GM21526 (cell line): Measurements from ENCODE around the gene IFNL2.
"Not testable (repeated sequence)": the region's sequence is repeated elsewhere in the genome, so short reads cannot be mapped to it uniquely, and the experiment has no call there.

ENCODE experiments used
- ATAC-seq: cut with Tn5 transposase; IDR thresholded peaks from one replicate; pipeline ENCODE4 v1.9.1; 2021; ENCODE audit warnings: moderate library complexity; ENCODE audit not compliant: unreplicated experiment, low FRiP score

IFNL2 gene

GRCh38 chr19:39268085-39268484 is at the start of gene IFNL2:
TSS of gene IFNL2 (plus strand) at chr19:39268396. CDS start at chr19:39268569, 173 bp downstream.
- ATAC-seq: not testable (repeated sequence)

- not testable (repeated sequence) for ATAC-seq
Measured at GRCh38 chr19:39219108-39219507, 49.1 kb upstream of the IFNL2 start.

- no peak for ATAC-seq
Measured at GRCh38 chr19:39223703-39224279, 44.4 kb upstream of the IFNL2 start.

- ATAC-seq: no peak
Measured at GRCh38 chr19:39224910-39225309, 43.3 kb upstream of the IFNL2 start.

- ATAC-seq: no peak
Measured at GRCh38 chr19:39230096-39230764, 38.0 kb upstream of the IFNL2 start.

GRCh38 chr19:39232708-39233107 is 35.5 kb upstream of the IFNL2 start:
- no peak for ATAC-seq

- ATAC-seq: no peak
Measured at GRCh38 chr19:39236527-39236926, 31.7 kb upstream of the IFNL2 start.

GRCh38 chr19:39237200-39238184 is 30.7 kb upstream of the IFNL2 start:
- no peak for ATAC-seq

- ATAC-seq: no peak
Measured at GRCh38 chr19:39238209-39238608, 30.0 kb upstream of the IFNL2 start.

GRCh38 chr19:39238944-39239343 is 29.3 kb upstream of the IFNL2 start:
- ATAC-seq: no peak

- ATAC-seq: no peak
Measured at GRCh38 chr19:39240421-39240820, 27.8 kb upstream of the IFNL2 start.

GRCh38 chr19:39243741-39244140 is 24.5 kb upstream of the IFNL2 start:
- not testable (repeated sequence) for ATAC-seq

- ATAC-seq: not testable (repeated sequence)
Measured at GRCh38 chr19:39244410-39245100, 23.6 kb upstream of the IFNL2 start, which contains the start of gene IFNL3. TSS of gene IFNL3 (minus strand) at chr19:39245006. CDS start at chr19:39244967, 39 bp downstream.

GRCh38 chr19:39245166-39245565 is 23.0 kb upstream of the IFNL2 start:
- not testable (repeated sequence) for ATAC-seq

- no peak for ATAC-seq
Measured at GRCh38 chr19:39246951-39247669, 21.1 kb upstream of the IFNL2 start.

GRCh38 chr19:39247701-39248664 is 20.2 kb upstream of the IFNL2 start:
- no peak for ATAC-seq

- ATAC-seq: no peak
Measured at GRCh38 chr19:39248806-39249205, 19.4 kb upstream of the IFNL2 start, which contains the start of gene IFNL4. TSS of gene IFNL4 (minus strand) at chr19:39248856.

GRCh38 chr19:39251081-39251480 is 17.1 kb upstream of the IFNL2 start:
- no peak for ATAC-seq

- ATAC-seq: no peak
Measured at GRCh38 chr19:39251846-39252245, 16.4 kb upstream of the IFNL2 start.
